DMS114 treated with DMSO at 0.1 percent for 48 hours (cell line): ENCODE measurements around the gene AFAP1.

Source experiments
- DNase-seq: peaks from one replicate; lab custom pipeline; 2025; ENCODE audit not compliant: unreplicated experiment; lab: John Stamatoyannopoulos, UW

Gene AFAP1

GRCh38 chr4:7867701-7868435 is 71.8 kb downstream of the AFAP1 start:
- DNase-seq = no peak

- DNase-seq = no peak
These were observed 72.5 kb downstream of the AFAP1 start for GRCh38 chr4:7867191-7867590.

- DNase-seq = no peak
These were observed 74.1 kb downstream of the AFAP1 start for GRCh38 chr4:7865533-7865932.

- DNase-seq = no peak
These were observed 75.0 kb downstream of the AFAP1 start for GRCh38 chr4:7864685-7865084.

DNA sequence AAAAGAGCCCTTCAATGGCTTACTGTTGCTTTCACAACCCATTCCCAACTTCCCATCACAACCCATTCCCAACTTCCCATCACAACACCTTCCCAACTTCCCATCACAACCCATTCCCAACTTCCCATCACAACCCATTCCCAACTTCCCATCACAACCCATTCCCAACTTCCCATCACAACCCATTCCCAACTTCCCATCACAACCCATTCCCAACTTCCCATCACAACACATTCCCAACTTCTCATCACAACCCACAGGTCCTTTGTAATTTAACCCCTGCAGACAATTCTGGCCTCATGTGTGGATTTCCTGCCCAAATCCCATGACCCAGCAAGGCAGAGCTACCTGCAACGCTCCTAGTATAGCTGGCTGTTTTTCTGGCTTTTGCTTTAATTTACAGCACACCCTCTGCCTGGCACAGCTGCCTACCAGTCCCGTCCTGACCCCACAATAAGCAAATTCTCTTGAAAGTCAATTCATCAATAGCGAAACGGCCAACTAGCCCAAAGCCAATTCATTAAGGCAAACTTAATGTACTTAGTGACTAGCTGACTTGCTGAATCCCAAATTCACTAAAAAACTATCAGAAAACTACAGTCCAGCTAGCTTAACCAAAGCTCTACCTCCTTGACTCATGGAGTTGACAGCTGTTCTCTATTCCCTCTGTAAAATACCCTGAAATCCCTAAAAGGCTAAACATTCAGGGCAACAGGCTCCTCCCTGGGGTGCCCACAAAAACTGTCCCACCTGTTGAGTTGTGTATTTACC is 75.6 kb downstream of the AFAP1 start:
- no peak for DNase-seq

DNA sequence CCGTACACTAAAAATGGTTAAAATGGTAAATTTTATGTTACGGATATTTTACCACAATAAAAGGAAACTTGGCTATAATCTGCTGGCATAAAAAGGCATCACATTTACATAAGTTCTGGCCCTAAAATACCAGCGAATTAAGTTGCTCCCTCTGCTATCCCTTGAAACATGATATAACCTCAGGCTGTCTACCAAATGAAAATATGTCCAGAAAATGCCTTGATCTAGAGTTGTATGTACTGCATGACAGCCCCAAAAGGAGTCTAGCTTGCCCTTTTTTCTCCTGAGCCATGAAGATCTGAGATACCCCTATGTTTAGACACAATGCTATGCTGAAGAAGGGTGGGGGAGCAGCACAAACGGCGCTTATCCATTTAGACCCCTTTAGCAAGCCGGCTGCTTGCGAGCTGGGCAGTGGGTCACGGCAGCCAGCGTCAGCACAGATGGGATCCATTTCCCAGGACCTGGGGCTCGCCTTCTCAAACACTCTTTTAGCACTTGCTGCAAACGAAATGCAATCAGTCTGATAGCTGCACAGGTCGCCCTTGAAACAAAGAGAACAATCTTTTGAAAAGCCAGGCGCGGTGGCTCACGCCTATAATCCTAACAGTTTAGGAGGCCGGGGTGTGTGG is 77.0 kb downstream of the AFAP1 start:
- DNase-seq = no peak

GRCh38 chr4:7861440-7861881 is 78.2 kb downstream of the AFAP1 start:
- DNase-seq = no peak

DNA sequence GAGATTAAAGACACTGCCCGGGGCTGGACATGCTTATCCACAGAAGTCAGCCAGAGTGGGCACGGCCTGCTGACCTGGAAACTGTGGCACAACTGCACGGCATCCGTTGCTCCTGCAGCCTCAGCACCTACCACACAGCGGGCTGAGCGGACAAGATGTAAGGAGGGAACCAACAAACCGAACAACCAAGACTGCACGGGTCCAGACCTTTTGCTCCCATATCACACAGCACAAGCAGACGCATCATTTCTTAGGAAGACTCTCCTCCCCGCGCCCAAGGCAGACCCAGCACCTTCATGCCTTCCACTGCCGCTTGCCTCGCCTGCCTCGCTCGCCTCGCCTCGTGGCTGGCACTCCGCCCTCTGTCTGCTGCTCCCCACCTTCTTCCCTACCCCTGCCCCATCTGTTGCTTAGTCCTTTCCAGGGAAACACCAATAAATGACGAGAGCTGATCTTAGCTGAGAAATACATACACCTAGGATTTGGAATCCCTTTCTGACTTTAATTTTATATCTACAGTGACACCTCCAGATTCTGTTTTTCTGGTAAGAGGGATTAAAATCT is 79.0 kb downstream of the AFAP1 start:
- DNase-seq = no peak

GRCh38 chr4:7859326-7859725 is 80.3 kb downstream of the AFAP1 start:
- no peak for DNase-seq

DNA sequence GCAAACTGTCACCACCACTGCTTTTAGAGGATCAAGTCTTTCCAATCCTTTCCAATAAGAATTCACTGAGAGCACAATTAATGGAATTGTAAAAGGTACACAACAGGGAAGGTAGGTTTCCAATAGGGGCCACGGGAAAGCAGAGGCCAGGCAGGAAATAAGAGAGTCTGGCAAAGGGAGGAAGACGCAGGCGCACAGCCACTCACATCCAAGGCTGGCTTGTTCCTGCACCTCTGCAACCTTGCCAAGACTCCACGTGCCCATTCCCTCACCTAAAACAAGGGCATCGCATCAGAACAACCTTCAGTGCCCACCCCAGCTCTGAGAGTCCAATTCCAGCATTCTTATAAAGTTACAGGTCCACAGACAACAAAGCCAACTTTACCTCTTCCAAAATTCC is 81.2 kb downstream of the AFAP1 start:
- DNase-seq = no peak

GRCh38 chr4:7857993-7858392 is 81.7 kb downstream of the AFAP1 start:
- DNase-seq = no peak

GRCh38 chr4:7857238-7857701 is 82.4 kb downstream of the AFAP1 start:
- no peak for DNase-seq

DNA sequence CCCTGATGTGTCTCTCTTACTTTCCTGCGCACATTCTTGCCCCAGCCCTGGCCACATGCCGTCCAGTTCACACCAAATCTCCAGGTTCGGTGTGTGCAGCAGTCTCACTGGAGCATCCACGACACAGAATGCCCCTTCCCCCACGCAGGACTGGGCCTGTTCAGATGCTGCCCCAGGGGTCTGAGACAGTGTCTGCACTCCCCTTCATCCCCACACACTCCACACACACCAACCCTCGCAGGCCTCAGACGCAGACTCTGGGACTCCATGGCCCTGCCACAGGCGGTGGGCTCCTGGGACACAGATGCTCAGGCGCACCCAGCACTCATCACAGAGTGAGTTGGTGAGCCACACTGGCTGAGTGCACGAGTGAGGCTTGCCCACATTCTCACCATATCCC is 83.9 kb downstream of the AFAP1 start:
- DNase-seq = no peak

DNA sequence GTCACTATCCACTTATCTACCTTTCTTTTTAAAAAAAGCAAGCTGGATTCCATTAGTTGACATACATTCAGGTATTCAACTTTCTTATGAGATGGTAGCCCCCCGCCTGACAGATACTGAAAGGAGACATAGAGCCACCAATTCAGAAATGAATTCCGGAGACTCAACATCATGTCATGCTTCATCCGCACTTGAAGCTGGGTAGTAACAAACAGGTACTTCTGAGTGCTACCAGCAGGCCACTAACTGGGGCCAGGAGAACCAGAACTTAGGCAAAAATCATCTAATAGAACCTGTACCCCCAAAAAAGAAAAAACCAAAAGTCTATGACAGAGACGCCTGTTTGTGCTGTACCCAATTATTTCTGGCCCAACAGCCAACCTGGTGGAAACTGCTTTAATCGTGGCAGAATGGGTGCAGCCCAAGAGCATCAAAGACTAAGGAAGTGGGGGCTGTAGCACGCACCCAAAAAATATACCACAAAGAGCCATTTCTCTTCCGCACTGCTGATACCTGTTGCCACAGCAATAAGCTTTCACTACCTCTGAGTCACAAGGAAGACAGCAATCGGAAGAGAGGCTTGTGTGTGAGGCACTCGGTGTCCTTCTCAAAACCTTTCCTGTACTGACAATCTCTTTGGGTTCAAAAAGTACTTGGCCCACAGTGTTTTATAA is 84.8 kb downstream of the AFAP1 start:
- no peak for DNase-seq

DNA sequence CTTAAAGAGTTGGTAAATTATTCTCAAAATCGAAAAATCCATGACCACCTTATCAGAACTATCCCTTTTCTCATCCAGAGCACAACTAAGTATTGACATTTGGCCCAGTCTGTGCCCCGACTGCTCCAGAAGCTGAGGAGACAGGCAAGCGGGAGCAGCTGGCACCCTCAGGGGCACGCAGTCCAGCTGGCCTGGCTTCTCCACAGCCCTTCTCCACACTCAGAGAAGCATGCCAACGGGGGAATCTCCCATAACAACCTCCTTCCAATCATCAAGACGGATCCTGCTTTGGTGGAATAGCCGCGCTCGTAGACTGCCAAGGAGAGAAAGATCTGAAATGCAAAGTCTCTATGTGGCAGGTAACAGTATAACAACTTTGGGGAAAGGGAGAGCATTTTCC is 85.4 kb downstream of the AFAP1 start:
- DNase-seq = no peak

DNA sequence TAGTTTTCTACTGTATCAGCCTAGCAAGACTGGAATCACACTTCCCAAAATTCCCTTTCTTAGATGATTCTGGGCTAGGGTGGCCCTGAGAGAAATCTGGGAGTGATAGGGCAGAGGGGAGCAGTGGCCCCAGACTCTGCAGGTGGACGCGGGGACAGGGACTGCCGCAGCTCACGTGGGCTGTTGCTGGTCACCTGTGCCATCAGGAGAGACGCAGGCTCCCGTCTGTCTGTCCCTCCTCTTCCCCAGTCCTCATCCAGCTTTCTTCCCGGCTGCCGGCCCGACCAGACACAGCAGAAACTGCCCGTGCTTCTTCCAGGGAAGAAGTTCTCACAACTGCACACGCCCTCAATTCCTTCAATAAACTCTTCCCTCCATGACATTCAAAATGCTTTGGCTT is 86.4 kb downstream of the AFAP1 start:
- no peak for DNase-seq

DNA sequence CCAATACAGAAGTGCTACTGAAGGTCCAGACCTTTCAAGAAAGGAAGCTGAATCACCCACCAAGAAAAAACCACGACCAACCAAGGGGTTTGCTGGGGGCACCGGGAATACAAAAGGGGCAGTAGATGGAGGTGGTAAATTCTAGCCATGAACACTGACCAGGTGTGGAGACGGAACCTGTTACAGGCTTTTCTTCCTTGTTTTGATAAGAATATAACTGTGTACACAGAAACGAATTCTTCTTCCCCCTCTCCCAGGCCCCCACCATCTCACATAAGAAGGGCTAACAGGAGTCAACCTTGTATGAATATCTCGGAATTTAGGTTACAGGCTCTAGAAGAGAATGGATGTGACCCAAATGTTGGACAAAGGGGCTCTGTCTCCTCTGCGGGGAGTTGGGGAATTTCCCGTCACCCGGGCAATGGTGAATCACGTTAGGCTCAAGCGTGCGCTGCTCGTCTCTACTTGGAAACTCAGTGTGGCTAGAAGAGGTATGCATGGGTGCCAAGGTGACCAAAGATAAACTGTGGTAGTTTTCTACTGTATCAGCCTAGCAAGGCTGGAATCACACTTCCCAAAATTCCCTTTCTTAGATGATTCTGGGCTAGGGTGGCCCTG is 87.0 kb downstream of the AFAP1 start:
- no peak for DNase-seq

DNA sequence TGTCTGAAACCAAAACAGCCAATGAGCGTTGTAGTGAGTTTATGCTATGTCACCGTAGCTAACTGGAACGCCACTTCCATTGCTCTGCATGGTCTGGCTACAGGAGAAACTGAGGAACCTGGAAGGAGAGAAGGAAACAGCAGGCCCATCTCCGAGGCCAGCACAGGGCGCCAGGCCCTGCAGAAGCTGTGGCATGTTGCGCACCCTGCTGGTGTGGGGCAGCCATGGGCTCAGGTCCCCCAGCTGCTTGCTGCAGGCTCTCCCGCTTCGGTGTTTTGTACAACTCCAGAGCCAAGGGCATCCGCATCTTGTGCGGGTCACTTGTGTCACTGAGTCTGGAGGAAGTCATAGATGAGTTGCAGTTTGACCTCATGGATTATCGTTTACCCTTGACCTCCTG is 89.2 kb downstream of the AFAP1 start:
- DNase-seq = no peak

GRCh38 chr4:7847206-7847605 is 92.5 kb downstream of the AFAP1 start:
- DNase-seq = no peak

GRCh38 chr4:7845493-7846128 is 94.0 kb downstream of the AFAP1 start:
- DNase-seq = no peak
